CD4-positive, alpha-beta T cell treated with Interleukin-12 subunit alpha and Interleukin-12 subunit beta, for 1 hour (primary cell): ENCODE results near the gene GEMIN7.

Experiments
- DNase-seq: peaks from one replicate; pipeline ENCODE4 v3.0.0-alpha.2; 2020

The GEMIN7 gene

GRCh38 chr19:45063851-45064801 lies 14.9 kb upstream of the GEMIN7 start:
- DNase-seq: no peak

- DNase-seq: no peak
Measured at GRCh38 chr19:45066921-45067661, 12.0 kb upstream of the GEMIN7 start.

- no peak for DNase-seq
Measured at GRCh38 chr19:45068041-45068440, 11.0 kb upstream of the GEMIN7 start.

- no peak for DNase-seq
Measured at GRCh38 chr19:45069056-45069455, 10.0 kb upstream of the GEMIN7 start.

- no peak for DNase-seq
Measured at GRCh38 chr19:45070214-45070613, 8.8 kb upstream of the GEMIN7 start.

- DNase-seq: no peak
Measured at GRCh38 chr19:45070861-45071544, 8.1 kb upstream of the GEMIN7 start.

- DNase-seq: no peak
Measured at GRCh38 chr19:45071545-45071938, 7.5 kb upstream of the GEMIN7 start.

- DNase-seq: no peak
Measured at GRCh38 chr19:45071969-45072790, 6.9 kb upstream of the GEMIN7 start.

GRCh38 chr19:45074744-45075300 lies 4.2 kb upstream of the GEMIN7 start:
- no peak for DNase-seq

- DNase-seq: peak; percentile 55
Measured at GRCh38 chr19:45075301-45076028, 3.6 kb upstream of the GEMIN7 start.

- DNase-seq: peak; percentile 83
Measured at GRCh38 chr19:45076029-45076850, 2.8 kb upstream of the GEMIN7 start, which contains the start of gene ZNF296. ZNF296 (minus strand) TSS chr19:45076478; CDS start chr19:45076373, 105 bp downstream.

- no peak for DNase-seq
Measured at GRCh38 chr19:45076851-45077730, 2.0 kb upstream of the GEMIN7 start.

GRCh38 chr19:45078390-45079062 lies 534 bp upstream of the GEMIN7 start:
- DNase-seq: no peak

- no peak for DNase-seq
Measured at GRCh38 chr19:45079911-45080370, 881 bp downstream of the GEMIN7 start.

GRCh38 chr19:45082170-45082569 lies 3.1 kb downstream of the GEMIN7 start:
- DNase-seq: no peak

- DNase-seq: no peak
Measured at GRCh38 chr19:45086480-45086879, 7.4 kb downstream of the GEMIN7 start.

- DNase-seq: peak; percentile 83
Measured at GRCh38 chr19:45087531-45087930, 8.5 kb downstream of the GEMIN7 start.

GRCh38 chr19:45090034-45090433 lies 11.0 kb downstream of the GEMIN7 start:
- no peak for DNase-seq

GRCh38 chr19:45090606-45091005 lies 11.5 kb downstream of the GEMIN7 start:
- DNase-seq: no peak
